ENCODE measurements around the gene IL6.

- no peak for TF ChIP-seq CTCF (IDR thresholded peaks at IDR 0.05; ENCODE audit: insufficient read depth, low read length, poor library complexity, severe bottlenecking)
- TF ChIP-seq EZH2phosphoT487 (conservative IDR thresholded peaks at IDR 0.05; ENCODE audit: low read length), result no peak
These were observed 9.2 kb upstream of the IL6 start for GRCh38 chr7:22717760-22718159.

All from SU-DHL-6 (cell line).